Esophagus squamous epithelium (tissue), 5 donors: ENCODE results near the gene GCLC. TPM values are rescaled to one million over a fixed set of nuclear protein-coding genes. Genes with fewer than 3 reads are reported as not detected.

Source experiments
- DNase-seq: peaks from one replicate; lab custom pipeline; 2025; lab: John Stamatoyannopoulos, UW
- H3K27ac ChIP-seq, 4 donors: fragments of 200-600 bp; sonication (generic); one replicate each; pipeline ENCODE4 v1.5.1; 2016 to 2019; ENCODE audit warnings: mild to moderate bottlenecking in 1 of 4
- H3K27me3 ChIP-seq, 4 donors: fragments of 200-600 bp; sonication (generic); 1 replicate in 3 of 4; 2 replicates in 1 of 4; pipeline versions ENCODE4 v1.5.1 to v1.6.0; 2017 to 2021; ENCODE audit warnings: antibody characterized with exemption in 1 of 4
- H3K36me3 ChIP-seq, 3 donors: fragments of 200-600 bp; sonication (generic); one replicate each; pipeline ENCODE4 v1.5.1; 2016 to 2019
- H3K4me1 ChIP-seq, 3 donors: fragments of 200-600 bp; sonication (generic); one replicate each; pipeline ENCODE4 v1.5.1; 2017 to 2019
- H3K4me3 ChIP-seq, 4 donors: fragments of 200-600 bp; sonication (generic); 1 replicate in 3 of 4; 2 replicates in 1 of 4; pipeline ENCODE4 v1.5.1; 2016 to 2019; ENCODE audit warnings: mild to moderate bottlenecking in 2 of 4, moderate library complexity in 1 of 4
- H3K9me3 ChIP-seq, 3 donors: fragments of 200-600 bp; sonication (generic); one replicate each; pipeline ENCODE4 v1.5.1; 2016 to 2019
- CTCF ChIP-seq, 6 experiments: fragments of 450-650 bp in 4 of 6; fragments of 200-600 bp in 2 of 6; sonication (generic) in 2 of 6; IDR thresholded peaks; one replicate each; pipeline ENCODE4 v1.5.1; 2016 to 2019; ENCODE audit warnings: antibody characterized with exemption in 6 of 6, mild to moderate bottlenecking in 4 of 6, moderate library complexity in 4 of 6
- POLR2A ChIP-seq, 4 donors: fragments of 450-650 bp; IDR thresholded peaks; one replicate each; pipeline ENCODE4 v1.6.1; 2017; ENCODE audit warnings: antibody characterized with exemption in 4 of 4, mild to moderate bottlenecking in 4 of 4, moderate library complexity in 3 of 4
- WGBS, 2 donors: methylation state at CpG; one replicate each; pipeline ENCODE4 v1.1.5; 2018; 5-methylcytosine and 5-hydroxymethylcytosine counted together
- intact Hi-C: fragments of 100-400 bp; cut with DNase I; formaldehyde crosslinking; loops from one replicate; pipeline ENCODE4 v1.15.0; 2022
- total RNA-seq, 4 donors: library from RNA; depleted of rRNA; stranded (reverse); fragments of >200 nt; gene quantifications; one replicate each; pipeline ENCODE4 v1.1.0, GENCODE V29; 2016
- donor health status: DM: yes; HTN: yes; CAD: no.

GCLC gene
- total RNA-seq, 4 donors from 2014 or later, result 71.0 to 121 (median 105) TPM

- no peak for DNase-seq
- no peak for TF ChIP-seq CTCF (IDR thresholded peaks at IDR 0.05)
- no peak for TF ChIP-seq POLR2A (IDR thresholded peaks at IDR 0.05)
- H3K9me3 ChIP-seq, result no peaks in the 10 kb centered on the region
- H3K36me3 ChIP-seq, result peaks cover 23 to 100% (median 25%) of the 10 kb centered on the region in 3 donors
- H3K27me3 ChIP-seq, result no peaks in the 10 kb centered on the region
- no peak overlapping the region for H3K27ac ChIP-seq
- no peak overlapping the region for H3K4me3 ChIP-seq
- intact Hi-C loops, result no loop called here
- 82 to 92% methylated on average over 3 of the region's 3 CpGs for whole genome bisulfite sequencing, 2 donors
- H3K4me1 ChIP-seq, result no peaks in the 10 kb centered on the region
Observed at GRCh38 chr6:53504512-53504911, 40.4 kb downstream of the GCLC start.

- Histone ChIP-seq H3K36me3 (peaks cover 19 to 100% (median 27%) of the 10 kb centered on the region in 3 donors), H3K27me3 (no peaks in the 10 kb centered on the region), H3K9me3 (no peaks in the 10 kb centered on the region), H3K4me3 (no peak overlapping the region), H3K27ac (no peak overlapping the region), H3K4me1 (no peaks in the 10 kb centered on the region)
- WGBS, 2 donors, result 89 to 96% methylated on average over 4 to 5 of the region's 5 CpGs
- TF ChIP-seq POLR2A (IDR thresholded peaks at IDR 0.05) (no peak), CTCF (IDR thresholded peaks at IDR 0.05) (no peak)
- intact Hi-C loops, result no loop called here
- no peak for DNase-seq
Observed at GRCh38 chr6:53503060-53503459, 41.8 kb downstream of the GCLC start.

GRCh38 chr6:53501432-53501831, 43.5 kb downstream of the GCLC start:
- no peak for TF ChIP-seq POLR2A (IDR thresholded peaks at IDR 0.05)
- no peak for TF ChIP-seq CTCF (IDR thresholded peaks at IDR 0.05)
- Histone ChIP-seq H3K4me3 (no peak overlapping the region), H3K4me1 (peaks cover 0 to 2% (median 0%) of the 10 kb centered on the region in 3 donors), H3K36me3 (peaks cover 19 to 99% (median 23%) of the 10 kb centered on the region in 3 donors), H3K9me3 (no peaks in the 10 kb centered on the region), H3K27ac (no peak overlapping the region), H3K27me3 (no peaks in the 10 kb centered on the region)
- WGBS, 2 donors, result 45 to 65% methylated on average over 3 of the region's 3 CpGs
- DNase-seq, result no peak
- intact Hi-C loops, result no loop called here

- H3K4me3 ChIP-seq, result no peak overlapping the region
- peaks cover 13 to 87% (median 16%) of the 10 kb centered on the region in 3 donors for H3K36me3 ChIP-seq
- H3K4me1 ChIP-seq, result peaks cover 0 to 3% (median 0%) of the 10 kb centered on the region in 3 donors
- DNase-seq, result no peak
- 85 to 100% methylated on average over 2 of the region's 4 CpGs for WGBS, 2 donors
- TF ChIP-seq POLR2A (IDR thresholded peaks at IDR 0.05) (no peak), CTCF (IDR thresholded peaks at IDR 0.05) (no peak)
- no peaks in the 10 kb centered on the region for H3K27me3 ChIP-seq
- no peaks in the 10 kb centered on the region for H3K9me3 ChIP-seq
- H3K27ac ChIP-seq, result no peak overlapping the region
- intact Hi-C loops, result no loop called here
Observed at GRCh38 chr6:53500095-53500494, 44.8 kb downstream of the GCLC start.

GRCh38 chr6:53499094-53499493, 45.8 kb downstream of the GCLC start:
- H3K27me3 ChIP-seq, result peaks cover 0 to 4% (median 0%) of the 10 kb centered on the region in 4 donors
- TF ChIP-seq POLR2A (IDR thresholded peaks at IDR 0.05), result no peak
- TF ChIP-seq CTCF (IDR thresholded peaks at IDR 0.05), result no peak
- WGBS, 2 donors, result 84 to 86% methylated on average over 3 of the region's 3 CpGs
- H3K36me3 ChIP-seq, result peaks cover 3 to 77% (median 11%) of the 10 kb centered on the region in 3 donors
- no peaks in the 10 kb centered on the region for H3K9me3 ChIP-seq
- no peak overlapping the region for H3K27ac ChIP-seq
- H3K4me1 ChIP-seq, result peaks cover 0 to 4% (median 0%) of the 10 kb centered on the region in 3 donors
- DNase-seq, result no peak
- H3K4me3 ChIP-seq, result no peak overlapping the region
- intact Hi-C loops, result loop anchor here (5.0 kb wide), 2 partner anchors 158 to 228 kb away; no protein-coding TSS in a partner anchor
